Measurements from ENCODE around the gene PRR23B.

PRR23B gene

GRCh38 chr3:138972941-138973340 is 47.8 kb downstream of the PRR23B start:
- no peak for DNase-seq

DNA sequence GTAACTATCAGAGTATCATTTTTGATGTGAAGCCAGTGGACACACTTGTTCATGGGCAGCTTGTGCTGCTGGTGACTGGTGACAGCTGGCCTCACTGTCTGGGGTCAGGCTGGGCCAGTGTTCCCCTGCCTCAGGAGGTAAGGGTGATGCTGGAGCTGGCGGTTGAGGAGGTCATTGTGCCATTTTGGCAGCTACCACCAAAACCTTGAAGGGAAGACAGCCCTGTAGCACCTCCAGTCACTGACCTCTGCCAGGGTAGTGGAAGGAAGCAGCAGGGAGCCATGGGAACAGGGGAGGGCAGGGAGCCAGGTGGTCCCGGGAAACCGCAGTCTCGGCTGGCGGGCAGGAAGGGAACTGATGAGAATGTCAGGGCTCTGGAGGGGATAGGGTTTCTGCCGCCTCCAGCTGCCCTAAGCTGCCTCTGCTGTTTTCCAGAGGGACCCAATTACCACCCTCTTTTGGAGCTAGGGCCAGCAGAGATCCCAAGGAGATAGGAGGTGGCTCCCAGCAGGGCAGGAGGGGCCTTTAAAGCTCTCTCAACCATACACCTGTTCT is 48.9 kb downstream of the PRR23B start:
- DNase-seq = no peak

Data from activated CD4-positive, alpha-beta T cell treated with anti-CD3 and anti-CD28 coated beads, Interleukin-2, amount 50 U/mL, for 16 hours (primary cell).